Activated T-cell treated with anti-CD3 and anti-CD28 coated beads for 4 hours (primary cell): ENCODE measurements around the gene TTC1.
"Not testable (repeated sequence)": the region's sequence is repeated elsewhere in the genome, so short reads cannot be mapped to it uniquely, and the experiment has no call there.

Source experiments
- DNase-seq: peaks from one replicate; pipeline ENCODE4 v3.0.0-alpha.2; 2020

TTC1 gene

DNA sequence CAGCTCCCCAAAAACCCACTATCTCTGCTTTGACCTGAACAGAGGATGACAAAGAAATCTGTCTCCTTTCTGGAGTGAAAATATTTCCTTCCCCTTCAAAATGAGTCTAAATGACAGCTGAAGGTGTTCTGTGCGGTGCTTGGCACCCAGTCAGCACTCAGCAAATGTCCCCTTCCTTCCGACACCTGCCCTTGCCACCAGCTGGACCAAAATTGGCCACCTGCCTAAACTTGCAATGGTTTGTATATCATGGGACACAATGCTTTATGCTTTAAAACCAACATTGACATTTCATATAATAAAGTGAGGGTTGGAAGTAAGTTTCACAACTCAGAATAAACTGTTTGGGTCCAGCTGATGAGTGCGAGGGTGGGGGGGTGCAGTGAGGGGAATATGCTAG, 7.5 kb upstream of the TTC1 start:
- DNase-seq, result no peak

DNA sequence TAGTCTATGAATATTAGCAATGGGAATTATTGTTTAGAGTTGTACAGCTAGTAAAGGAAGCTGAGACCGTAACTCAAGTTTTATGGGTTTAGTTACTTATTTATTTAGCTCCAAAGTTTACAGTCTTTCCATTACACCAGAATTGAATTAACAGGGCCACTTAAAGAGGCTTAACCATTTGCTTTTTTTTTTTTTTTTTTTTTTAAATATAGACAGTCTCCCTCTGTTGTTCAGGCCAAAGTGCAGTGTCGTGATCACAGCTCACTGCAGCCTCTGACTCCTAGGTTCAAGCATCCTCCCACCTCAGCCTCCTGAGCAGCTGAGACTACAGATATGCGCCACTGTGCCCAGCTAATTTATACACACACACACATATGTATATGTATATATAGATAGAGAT, 1.4 kb upstream of the TTC1 start:
- DNase-seq, result no peak

DNA sequence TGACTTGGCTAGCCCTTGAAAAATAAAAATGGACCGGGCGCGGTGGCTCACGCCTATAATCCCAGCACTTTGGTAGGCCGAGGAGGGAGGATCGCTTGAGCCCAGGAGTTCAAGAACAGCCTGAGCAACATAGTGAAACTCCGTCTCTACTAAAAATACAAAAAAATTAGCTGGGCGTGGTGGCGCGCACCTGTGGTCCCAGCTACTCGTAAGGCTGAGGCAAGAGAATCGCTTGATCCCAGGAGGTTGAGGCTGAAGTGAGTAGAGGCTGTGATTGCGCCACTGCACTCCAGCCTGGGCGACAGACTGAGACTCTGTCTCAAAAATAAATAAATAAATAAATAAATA, 436 bp upstream of the TTC1 start:
- DNase-seq, result not testable (repeated sequence)

DNA sequence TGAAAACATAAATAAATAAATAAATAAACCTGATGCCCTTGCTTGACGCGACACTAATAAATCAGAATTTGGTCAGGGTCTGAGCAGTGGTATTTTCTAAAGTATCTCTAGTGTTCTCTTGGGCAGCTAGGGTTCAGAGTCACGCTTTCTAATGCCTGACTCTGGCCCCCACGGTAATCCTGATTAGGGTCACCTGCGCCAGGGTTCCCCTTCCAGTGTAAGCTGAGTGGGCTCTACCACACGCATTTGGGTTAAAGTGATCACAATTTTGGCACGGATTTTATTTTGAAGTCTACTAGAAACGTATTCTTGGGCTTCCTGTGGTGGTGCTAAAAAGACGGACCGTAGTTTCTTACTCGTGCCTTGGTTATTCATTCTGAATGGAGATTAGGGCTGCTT, 651 bp downstream of the TTC1 start:
- no peak for DNase-seq

DNA sequence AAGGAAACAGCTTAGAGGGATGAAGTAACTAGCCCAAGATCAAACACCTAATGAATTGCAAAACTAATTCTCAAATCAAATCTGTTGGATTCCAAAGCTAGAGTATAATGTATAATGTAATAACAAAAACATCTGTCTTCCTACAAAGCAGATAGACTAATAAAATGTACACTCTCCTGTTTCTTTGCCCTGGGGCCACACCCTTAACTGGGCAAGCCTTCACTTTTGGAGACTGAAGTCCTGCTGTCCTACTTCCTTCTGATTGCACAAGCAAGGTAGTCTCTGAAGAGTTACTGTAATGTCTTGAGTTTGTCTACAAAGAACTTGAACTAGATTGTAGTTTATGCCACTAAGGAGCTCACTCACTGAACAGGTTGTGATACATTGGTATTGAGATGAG, 2.5 kb downstream of the TTC1 start:
- no peak for DNase-seq

DNA sequence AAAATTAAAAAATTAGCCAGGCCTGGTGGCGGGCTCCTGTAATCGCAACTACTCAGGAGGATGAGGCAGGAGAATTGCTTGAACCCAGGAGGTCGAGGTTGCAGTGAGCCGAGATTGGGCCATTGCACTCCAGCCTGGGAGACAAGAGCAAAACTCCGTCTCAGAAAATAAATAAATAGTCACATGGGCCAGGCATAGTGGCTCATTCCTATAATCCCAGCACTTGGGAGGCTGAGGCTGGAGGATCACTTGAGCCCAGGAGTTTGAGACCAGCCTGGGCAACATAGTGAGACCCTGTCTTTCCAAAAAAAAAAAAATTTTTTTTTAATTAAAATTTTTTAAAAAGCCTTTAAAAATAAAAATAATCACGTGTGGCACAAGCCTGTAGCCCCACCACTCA, 5.3 kb downstream of the TTC1 start:
- not testable (repeated sequence) for DNase-seq

GRCh38 chr5:160018945-160019625, 10.1 kb downstream of the TTC1 start:
- no peak for DNase-seq

DNA sequence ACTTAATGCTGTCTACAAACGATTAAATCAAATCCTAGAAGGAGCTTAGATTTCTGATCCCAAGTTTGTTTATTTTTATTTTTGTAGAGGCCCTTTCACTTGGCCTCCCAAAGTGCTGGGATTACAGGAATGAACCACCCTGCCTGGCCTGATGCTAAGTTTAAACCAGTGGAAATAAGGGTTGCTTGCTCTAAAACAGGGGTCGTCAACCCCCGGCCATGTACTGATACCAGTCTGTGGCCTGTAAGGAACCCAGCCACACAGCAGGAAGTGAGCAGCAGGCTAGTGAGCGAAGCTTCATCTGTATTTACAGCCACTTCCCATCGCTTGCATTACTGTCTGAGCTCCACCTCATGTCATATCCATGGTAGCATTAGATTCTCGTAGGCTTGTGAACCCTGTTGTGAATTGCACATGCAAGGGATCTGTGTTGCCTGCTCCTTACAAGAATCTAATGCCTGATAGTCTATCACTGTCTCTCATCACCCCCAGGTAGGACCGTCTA, 11.4 kb downstream of the TTC1 start:
- DNase-seq, result no peak

DNA sequence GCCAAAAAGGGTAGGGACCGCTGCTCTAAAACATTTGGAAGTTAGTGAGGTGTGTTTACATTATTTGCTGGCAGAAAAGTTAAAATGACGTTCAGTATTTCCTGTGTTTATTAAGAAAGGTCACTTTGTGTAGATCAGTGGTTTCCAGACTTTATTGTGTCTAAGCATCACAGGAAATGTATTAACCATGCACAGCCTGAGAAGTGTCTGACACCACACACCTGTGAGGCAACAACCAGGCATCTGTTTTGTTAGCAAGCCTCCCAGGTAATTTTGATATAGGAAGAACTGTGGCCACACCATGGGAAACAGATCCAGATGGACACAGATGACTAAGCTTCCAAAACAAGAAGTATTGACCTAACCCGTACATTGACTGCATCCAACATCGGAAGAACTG, 12.0 kb downstream of the TTC1 start:
- no peak for DNase-seq

DNA sequence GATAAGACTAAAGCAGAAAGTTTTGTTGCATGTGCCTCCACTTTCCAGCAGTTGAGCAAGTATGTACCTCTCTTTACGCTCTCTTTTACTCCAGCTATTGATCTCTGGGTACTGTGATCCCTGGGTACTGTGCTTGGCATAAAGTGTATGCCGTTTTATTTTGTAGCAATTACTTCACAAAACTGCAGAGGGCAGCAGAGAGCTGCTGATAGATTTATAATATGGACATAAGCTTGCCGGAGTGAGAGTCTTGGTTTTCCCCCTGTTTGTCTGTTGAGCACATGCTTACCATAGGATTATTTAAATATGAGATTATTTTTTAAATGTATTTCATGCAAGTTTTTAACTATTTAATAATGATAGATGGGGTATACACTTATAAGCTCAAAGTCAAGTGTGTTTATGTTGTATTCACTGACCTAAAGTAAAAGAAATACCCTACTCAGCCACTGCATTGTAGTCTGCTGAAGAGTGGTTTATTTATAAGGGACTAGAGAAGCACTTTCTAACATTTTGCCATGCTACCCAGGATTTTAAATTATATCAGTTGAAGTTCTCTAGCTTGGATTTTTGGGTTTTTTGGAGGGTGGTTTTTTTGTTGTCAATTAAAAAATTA, 13.0 kb downstream of the TTC1 start:
- DNase-seq, result peak; percentile 56

- DNase-seq, result no peak
These were observed 14.3 kb downstream of the TTC1 start for GRCh38 chr5:160023007-160023907.

GRCh38 chr5:160023908-160024630, 15.1 kb downstream of the TTC1 start:
- no peak for DNase-seq

- no peak for DNase-seq
These were observed 20.1 kb downstream of the TTC1 start for GRCh38 chr5:160029004-160029403.

- no peak for DNase-seq
These were observed 20.7 kb downstream of the TTC1 start for GRCh38 chr5:160029540-160030139.

DNA sequence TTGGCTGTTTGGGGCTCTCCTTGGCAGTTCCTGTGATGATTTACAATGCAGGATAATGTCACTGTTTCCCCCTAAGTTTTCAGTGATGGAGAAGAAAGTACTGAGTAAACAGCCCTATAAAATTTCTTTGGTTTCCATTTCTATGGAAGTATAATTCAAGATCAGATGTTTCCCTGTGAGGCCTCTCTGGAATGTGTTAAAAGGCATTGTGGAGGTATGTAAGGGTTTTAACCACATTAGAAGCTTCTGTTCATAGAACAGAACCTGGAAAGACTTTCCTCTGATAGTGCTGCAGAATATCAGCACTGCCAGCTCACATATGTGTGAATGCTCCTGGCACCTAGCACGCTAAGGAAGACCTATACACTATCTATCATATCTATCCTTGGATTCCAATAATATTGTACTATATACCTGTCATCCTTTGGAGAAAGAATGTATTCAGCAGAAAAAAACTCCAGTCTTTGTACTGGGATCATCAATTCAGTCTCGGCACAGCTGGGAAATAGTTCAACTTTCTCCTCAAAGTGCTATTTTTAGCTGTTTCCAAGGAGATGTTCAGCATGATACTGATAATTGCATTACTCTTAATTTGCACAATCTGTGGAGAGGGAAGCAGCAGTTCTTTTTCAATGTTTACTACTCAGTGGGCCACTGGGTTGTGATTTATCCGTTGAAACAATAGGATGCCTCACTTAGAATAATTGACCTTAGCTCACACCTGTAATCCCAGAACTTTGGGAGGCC, 21.9 kb downstream of the TTC1 start:
- DNase-seq, result no peak

GRCh38 chr5:160033546-160034252, 24.8 kb downstream of the TTC1 start:
- no peak for DNase-seq

DNA sequence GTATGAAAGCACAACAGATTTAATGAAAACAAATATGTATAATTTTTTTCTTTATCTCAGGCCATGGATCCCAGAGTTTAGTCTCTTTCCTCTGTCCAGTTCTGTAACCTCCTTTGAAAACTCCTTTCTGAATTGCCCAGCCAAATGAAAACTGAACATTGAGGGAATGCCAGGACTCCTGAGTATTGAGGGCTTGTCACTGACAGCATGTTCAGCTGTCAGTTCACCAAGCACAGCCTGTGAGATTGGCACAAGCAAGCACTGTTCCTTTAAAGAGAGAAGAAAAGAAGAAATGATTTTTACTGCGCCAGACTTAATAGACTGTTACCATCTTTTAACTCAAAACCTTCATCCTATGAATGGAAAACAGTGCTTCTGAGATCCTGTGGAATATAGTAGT, 27.3 kb downstream of the TTC1 start:
- DNase-seq, result no peak

GRCh38 chr5:160036884-160037283, 27.9 kb downstream of the TTC1 start:
- no peak for DNase-seq

DNA sequence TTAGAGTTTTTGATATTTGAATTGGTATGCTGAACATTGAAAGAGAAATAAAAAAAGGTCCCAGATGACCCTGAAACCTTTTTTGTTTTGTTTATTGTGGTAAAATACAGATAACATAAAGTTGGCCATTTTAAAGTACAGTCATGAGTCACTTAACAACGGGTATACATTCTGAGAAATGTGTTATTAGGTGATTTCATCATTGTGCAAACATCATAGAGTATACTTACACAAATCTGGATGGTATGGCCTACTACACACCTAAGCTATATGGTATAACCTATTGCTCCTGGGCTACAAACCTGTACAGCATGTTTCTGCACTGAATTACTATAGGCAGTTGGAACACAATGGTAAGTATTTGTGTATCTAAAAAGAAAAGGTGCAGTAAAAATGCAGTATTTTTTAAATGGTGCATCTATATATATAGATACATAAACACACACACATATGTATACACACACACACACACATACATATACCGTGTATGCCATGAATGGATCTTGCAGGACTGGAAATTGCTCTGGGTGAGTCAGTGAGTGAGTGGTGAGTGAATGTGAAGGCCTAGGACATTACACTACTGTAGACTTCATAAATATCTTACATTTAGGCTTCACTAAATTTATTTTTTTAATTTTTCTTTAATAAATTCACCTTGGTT, 31.0 kb downstream of the TTC1 start:
- no peak for DNase-seq

GRCh38 chr5:160040471-160040835, 31.5 kb downstream of the TTC1 start:
- no peak for DNase-seq

DNA sequence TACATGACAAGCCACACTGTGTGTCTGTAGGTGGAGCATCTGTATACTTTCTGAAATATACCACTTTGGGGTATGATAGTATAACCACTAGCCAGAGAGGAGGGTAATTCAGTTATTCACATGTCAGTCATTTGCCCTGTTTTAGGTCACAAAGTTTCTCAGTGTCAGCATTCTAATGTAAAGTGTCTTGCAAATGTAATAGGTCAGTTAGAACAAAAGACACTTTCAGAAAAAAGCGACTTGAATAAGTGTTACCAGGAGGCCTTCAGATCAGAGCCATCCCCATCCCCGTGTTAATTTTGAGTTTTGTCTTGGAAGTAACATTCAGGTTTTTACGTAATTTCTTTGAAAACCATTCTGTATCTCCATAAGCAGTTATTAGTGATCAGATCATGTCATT, 33.7 kb downstream of the TTC1 start:
- DNase-seq, result no peak
